Fibroblast of peridontal ligament (primary cell): ENCODE results near the gene PPP1R7.
"Not testable (repeated sequence)": the region's sequence is repeated elsewhere in the genome, so short reads cannot be mapped to it uniquely, and the experiment has no call there.

Experiments
- DNase-seq: peaks from one replicate; pipeline ENCODE4 v3.0.0-alpha.2; 2010; ENCODE audit errors: extremely low read depth

PPP1R7 gene

DNA sequence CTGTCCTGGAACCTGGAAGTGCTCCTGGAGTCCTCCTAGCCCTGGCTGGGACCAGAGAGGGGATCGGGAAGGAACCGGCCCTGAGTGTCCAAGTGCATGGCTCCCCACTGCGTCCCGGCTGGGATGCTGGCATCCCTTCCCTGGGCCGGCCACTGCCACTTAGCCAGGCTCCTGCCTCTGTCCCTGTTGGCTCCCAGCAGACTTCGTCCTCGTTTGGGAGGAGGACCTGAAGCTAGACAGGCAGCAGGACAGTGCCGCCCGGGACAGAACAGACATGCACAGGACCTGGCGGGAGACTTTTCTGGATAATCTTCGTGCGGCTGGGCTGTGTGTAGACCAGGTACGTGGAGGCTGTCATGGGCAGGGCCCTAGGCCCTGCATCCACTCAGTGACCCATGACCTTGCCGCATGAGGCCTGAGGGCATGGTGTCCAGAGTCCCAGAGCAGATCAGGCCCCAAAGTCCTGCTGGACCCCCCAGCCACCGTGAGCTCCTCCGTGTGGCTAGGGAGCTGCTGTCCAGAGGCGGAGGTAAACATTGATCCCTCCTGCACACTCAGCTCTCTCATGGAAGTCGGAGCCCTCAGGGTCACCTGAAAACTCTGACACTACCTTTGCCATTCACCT, 45.4 kb downstream of the PPP1R7 start:
- DNase-seq = no peak

GRCh38 chr2:241197246-241197645, 47.0 kb downstream of the PPP1R7 start:
- DNase-seq = not testable (repeated sequence)

DNA sequence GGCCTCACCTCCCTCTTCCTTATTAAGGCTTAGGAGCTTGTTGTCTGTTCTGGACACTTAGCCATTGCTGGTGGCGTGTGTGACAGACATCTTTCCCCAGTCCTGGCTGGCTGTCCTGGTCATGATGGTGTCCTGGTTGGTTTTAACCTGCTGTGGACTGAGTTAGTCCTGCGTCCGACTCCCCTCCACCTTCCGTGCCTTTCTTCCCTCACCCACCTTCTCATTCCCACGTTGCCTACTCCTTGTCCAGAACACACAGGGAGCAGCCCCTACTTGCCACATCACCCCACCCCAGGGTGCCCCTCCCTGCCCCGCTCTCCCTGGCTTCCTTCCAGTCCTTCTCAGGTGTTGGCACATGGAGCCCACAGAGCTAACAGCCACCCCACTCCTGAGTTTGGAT, 47.7 kb downstream of the PPP1R7 start:
- no peak for DNase-seq

GRCh38 chr2:241198381-241199279, 48.4 kb downstream of the PPP1R7 start:
- DNase-seq = no peak

DNA sequence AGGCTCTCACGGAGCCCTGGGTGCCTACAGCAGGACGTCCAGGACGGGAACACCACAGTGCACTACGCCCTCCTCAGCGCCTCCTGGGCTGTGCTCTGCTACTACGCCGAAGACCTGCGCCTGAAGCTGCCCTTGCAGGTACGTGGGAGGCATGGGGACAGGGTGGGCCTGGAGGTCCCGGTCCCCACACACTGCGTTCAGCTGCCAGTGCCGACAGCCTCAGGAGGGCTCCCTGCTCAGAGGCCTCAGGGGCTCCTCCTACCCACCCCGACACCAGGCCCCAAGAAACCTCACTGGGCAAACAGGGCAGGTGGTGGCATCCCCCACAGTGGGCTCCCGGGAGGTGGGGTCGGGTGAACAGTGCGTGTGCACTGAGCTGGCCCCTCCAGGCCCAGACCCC, 49.0 kb downstream of the PPP1R7 start:
- no peak for DNase-seq

DNA sequence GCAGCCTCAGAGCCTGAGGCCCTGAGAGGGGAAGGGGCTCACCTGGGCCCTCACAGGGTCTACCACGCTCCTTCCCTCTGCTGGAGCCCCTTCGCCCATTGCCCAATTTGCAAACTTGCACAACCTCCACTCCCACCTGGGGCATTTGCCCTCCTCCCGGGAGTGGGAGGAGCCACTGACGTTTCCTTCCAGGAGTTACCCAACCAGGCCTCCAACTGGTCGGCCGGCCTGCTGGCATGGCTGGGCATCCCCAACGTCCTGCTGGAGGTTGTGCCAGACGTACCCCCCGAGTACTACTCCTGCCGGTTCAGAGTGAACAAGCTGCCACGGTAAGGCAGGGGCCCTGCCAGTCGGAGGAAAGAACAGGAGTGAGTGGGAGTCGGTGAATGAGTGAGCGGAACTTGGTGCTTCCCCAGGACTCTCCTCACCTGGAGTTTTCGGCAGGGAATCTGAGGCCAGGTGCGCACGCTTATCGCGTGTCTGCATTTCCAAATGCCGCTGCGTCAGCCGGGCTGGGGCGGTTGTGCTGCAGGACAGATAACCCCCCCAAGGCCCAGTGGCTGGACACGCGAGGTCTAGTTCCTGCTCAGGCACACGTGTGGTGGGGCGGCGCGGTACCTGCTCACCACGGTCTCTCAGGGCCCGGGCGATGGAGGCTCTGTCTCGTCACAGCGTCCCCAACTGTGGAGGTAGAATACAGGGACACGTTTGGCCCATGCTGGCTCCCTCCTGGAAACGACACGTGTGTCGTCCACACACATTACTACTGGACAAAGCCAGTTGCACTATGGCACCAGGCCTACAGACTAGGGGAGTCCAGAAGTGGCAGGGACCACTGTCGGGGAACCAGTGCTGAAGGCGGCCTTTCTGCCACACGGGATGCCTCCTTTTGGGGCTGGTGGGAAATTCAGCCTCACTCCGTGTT, 49.9 kb downstream of the PPP1R7 start:
- DNase-seq = no peak

- no peak for DNase-seq
Observed at GRCh38 chr2:241200822-241201395, 50.6 kb downstream of the PPP1R7 start.

DNA sequence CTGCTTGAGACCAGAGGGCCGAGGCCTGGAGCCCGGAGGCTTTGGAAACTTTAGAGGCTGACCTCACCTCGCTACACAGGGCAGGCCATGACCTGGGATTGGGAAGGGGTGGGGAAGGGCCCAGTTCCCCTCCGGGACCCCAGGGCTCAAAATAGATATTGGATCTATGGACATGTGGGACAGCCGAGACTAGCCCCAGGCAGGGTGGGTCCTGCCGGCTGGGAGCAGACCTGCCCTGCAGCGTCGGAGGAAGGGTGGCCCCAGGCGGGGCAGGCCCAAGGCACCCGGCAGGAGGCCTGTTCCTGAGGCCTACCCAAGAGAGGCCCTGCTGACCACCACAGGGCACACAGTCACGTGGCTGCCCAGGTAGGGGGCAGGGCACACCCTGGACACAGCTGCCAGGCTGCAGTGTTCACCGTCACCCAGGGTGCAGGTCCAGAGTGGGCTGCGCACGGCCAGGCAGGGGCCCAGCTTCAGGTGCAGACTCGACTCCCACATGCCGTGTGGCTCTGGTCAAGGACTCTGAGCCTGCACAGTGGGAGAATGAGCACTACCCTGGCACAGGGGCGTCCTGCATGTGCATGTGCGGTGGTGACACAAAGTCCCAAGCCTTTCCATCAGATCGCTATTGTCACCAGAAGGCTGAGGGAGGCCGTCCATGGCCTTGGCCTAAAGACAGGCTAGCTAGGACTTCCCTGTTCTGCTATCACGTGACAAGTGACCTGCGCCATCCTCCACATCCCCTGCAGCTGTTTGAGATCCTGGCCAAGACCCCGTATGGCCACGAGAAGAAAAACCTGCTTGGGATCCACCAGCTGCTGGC, 51.4 kb downstream of the PPP1R7 start:
- DNase-seq = no peak

GRCh38 chr2:241202268-241202585, 52.0 kb downstream of the PPP1R7 start:
- no peak for DNase-seq

DNA sequence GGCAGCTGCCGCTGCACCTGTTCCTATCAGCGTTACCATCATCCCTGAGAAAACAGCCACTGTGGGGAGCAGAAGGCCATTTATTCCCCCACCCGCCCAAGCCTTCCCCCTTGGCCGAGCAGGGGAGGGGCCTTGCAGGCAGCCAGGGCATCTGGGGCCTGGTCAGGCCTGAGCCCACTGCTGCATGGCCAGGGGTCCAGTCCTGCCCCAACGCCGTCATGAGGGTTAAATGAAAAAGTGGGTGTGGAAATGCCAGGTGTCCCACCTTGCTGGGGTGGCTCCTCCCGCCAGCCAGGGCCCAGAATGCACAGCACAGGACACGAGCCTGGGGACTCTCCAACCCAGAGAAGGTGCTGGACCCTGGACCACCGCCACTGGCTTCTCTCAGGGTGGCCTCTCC, 52.4 kb downstream of the PPP1R7 start:
- no peak for DNase-seq

DNA sequence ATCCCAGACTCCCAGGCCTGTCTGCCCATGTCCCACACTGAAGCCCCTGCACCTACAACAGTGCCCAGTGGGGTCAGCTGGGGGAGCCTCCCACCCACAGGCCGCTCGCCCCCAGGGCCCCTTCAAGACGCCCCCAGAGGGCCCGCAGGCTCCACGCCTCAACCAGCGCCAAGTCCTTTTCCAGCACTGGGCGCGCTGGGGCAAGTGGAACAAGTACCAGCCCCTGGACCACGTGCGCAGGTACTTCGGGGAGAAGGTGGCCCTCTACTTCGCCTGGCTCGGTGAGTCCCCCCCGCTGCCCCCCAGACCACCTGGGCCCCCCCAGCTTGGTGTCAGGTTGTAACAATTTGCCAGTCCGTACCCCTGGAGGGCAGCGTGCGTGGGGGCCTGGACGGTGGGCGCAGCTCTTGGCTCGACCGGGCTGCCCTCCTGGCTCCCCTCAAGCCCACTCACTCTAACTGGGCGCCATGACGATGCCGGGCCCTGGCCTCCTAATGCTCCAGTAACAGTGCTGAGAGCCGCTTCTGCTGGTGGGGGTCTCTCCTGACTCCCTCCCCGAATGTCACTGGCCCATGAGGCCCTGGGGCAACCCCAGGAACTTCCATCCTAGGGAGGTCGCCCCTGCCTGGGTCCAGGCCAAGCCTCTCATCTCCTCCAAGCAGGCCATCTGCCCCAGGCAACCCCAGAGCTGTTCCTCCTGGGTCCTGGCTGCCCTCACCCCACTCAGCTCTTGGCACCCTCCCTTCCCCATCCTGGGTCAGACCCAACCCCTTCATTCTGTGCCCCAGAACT, 53.1 kb downstream of the PPP1R7 start:
- no peak for DNase-seq

DNA sequence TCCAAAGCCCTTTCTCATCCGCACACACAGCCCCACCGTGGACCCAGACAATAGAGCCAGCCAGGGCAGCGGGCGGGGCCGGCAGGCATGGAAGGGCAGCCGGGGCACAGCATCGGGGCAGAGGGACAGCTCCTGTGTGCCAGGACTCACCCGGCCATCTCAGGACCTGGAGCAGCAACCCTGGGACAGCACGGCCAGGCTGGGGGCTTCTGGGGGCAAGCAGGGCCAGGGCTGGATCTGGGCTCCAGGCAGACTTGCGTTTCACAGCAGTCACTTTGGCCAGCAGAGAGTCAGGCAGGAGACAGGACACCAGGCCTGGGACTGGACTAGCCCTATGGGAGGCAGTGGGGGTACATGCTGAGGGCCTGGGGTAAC, 53.7 kb downstream of the PPP1R7 start:
- no peak for DNase-seq

DNA sequence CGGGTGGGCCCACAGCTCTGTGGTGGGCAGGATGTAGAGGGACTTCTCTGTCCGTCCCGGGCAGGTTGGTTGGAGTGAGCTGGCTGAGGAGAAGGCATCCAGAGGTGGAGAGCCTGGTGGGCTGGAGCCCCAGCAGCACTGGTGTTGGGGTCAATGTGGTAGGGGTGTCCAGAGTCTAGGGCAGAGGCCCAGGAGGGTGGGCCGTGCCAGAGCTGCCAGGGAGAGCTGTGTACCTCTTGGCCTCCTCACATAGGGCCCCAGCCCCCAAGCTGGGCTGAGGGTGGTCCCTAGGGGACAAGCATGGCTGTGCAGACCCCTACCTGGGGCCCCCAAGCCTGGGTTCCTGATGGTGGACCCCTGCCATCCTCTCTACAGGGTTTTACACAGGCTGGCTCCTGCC, 54.2 kb downstream of the PPP1R7 start:
- no peak for DNase-seq

- no peak for DNase-seq
Observed at GRCh38 chr2:241205086-241205485, 54.8 kb downstream of the PPP1R7 start.

GRCh38 chr2:241207151-241207550, 56.9 kb downstream of the PPP1R7 start:
- no peak for DNase-seq

DNA sequence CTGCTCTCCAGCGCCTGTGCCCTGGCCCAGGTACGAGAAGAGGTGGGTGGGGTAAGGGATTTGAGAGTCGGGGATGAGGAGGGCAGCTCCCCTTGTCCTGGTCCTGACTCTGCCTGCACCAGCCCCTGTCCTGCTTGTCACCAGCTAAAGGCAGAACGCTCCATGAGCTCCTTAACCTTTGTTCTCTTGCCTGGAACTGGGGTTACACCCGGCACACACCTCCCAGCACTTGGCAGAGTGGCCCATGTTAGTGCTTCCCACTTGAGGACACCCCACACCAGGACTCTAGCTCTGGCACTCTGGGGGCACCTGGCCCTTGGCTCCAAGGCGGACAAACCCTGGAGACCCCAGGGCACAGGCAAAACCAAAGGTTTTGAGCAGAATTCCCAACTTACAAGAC, 57.4 kb downstream of the PPP1R7 start:
- DNase-seq = no peak

DNA sequence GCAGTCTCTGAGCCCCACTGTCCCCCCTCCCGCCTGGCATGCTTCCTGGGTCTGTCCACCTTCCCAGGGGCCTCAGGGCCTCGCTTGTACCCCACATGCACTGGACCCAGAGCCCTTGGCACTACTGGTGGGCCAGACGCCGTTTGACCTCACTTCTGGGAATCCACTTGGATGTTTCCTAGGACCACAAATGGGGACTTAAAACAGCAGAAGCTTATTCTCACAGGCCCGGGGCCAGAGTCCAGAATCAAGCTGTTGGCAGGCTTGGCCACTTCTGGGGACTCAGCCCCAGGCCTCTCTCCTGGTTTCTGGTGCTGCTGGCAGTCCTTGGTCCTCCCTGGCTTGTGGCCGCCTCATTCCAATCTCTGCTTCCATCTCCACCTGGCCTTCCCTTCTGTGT, 57.8 kb downstream of the PPP1R7 start:
- DNase-seq = no peak

DNA sequence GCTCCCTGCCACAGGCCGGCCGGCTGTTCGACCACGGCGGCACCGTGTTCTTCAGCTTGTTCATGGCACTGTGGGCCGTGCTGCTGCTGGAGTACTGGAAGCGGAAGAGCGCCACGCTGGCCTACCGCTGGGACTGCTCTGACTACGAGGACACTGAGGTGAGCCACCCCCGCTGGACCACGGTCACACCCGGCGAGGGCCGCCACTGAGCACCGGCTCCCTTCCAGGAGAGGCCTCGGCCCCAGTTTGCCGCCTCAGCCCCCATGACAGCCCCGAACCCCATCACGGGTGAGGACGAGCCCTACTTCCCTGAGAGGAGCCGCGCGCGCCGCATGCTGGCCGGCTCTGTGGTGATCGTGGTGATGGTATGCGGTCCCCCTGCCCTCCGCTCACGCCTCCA, 59.0 kb downstream of the PPP1R7 start:
- DNase-seq = no peak

DNA sequence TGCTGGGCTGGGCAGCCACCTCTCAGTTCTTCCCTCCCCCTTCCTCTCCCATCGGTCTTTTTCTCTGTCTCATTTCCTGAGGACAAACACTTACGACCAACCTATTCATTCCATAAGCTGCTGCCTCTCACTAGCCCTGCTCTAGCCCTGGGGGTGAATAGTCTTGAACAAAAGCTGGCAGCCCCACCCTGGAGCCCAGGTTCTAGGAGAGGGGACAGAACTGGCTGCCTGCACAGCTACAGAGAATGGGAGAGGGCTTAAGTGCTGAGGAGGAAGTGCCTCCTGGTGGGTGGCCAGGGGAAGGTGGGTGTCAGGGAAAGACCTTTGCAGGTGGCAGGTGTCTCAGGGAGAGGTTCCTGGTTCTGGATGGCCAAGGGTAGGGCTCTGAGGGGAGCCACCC, 61.0 kb downstream of the PPP1R7 start:
- DNase-seq = no peak

DNA sequence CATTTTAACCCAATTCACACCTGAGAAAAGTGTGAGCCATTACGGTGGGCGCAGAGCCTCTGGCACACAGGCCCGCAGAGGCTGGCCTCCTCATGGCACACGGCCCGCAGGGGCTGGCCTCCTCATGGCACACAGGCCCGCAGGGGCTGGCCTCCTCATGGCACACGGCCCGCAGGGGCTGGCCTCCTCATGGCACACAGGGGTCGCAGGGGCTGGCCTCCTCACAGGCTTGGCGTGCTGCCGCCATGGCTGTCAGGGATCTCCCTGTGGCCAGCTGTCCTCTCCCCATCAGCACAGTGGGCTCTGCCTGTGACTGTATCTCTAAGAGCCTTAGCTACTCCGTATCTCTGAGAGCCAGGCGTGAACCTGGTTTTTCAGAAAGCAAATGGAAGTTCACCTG, 62.8 kb downstream of the PPP1R7 start:
- no peak for DNase-seq

DNA sequence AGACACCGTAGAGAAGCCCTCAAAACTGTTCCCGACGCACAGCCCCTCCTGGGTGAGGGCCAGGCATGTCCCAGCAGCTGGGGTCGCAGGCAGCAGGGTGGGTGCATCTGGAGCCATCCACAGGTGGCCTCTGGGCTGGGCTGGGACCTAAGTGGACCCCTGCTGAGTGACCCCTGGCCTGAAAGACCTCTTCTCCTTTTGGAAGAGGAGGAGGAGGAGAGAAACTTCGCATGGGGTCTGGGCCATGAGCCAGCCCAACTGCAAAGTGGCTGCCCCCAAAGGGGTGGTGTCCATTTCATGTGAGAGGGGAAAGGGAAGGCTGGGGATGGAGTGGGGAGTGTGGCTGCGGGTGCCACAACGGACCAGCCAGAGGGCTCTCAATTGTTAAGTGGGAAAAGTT, 63.3 kb downstream of the PPP1R7 start:
- DNase-seq = no peak
